Hepatocyte (in vitro differentiated cells): ENCODE results near the gene MYO18B.

Source experiments
- CTCF ChIP-seq: fragments of 200-600 bp; sonication (generic); IDR thresholded peaks from 2 replicates; pipeline ENCODE4 v1.5.1; 2016; ENCODE audit warnings: antibody characterized with exemption, mild to moderate bottlenecking; ENCODE audit not compliant: poor library complexity
- EZH2 ChIP-seq: fragments of 200-600 bp; sonication (generic); IDR thresholded peaks from 2 replicates; pipeline ENCODE4 v1.6.1; 2016; ENCODE audit warnings: antibody characterized with exemption, mild to moderate bottlenecking, borderline replicate concordance

DNA sequence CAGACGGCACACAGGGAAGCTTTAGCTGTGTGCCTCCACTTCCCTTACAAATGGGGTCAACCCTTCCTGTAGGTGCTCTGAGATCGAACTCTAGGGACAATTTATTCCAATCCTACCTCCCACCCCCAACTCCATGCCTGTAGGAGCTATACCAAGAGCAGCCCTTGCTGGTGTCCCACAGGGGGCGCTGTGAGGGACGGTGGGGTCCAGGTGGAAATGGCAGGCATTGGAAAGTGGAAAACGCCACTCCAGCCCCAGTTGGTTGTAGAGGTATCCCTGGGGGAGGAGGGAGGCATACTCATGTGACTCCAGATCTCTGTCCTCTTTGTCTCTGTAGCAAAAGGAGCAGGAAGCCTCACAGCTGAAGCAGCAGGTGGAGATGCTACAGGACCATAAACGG, 161.3 kb downstream of the MYO18B start:
- TF ChIP-seq EZH2, result no peak
- peak; percentile 6 for TF ChIP-seq CTCF
